GM23338 (cell line): ENCODE results near the gene NR2E3. TPM values are rescaled to one million over a fixed set of nuclear protein-coding genes. Genes with fewer than 3 reads are reported as not detected.
A peak's percentile ranks its signal among the peaks of the same experiment; 100 is the strongest.

Experiments
- ATAC-seq: fragments of 200-7000 bp; cut with Tn5 transposase; 3 replicates; pipeline ENCODE4 v1.9.1; 2020
- DNase-seq: peaks from one replicate; pipeline ENCODE4 v3.0.0-alpha.2; 2015; ENCODE audit warnings: low spot score
- H2AFZ ChIP-seq: fragments of 200-600 bp; sonication (generic); 2 replicates; pipeline ENCODE4 v1.8.0; 2016; ENCODE audit warnings: antibody characterized with exemption, mild to moderate bottlenecking, moderate library complexity
- H3F3A ChIP-seq: fragments of 200-600 bp; sonication (generic); replicated peaks from 2 replicates; pipeline ENCODE4 v1.8.0; 2017; ENCODE audit warnings: antibody characterized with exemption, mixed run types, low read depth
- H3K27ac ChIP-seq: fragments of 200-600 bp; sonication (generic); 2 replicates; pipeline ENCODE4 v1.6.1; 2016; ENCODE audit warnings: low read depth
- H3K27me3 ChIP-seq: fragments of 200-600 bp; sonication (generic); 2 replicates; pipeline ENCODE4 v1.8.0; 2016; ENCODE audit warnings: mild to moderate bottlenecking, mixed run types, moderate library complexity; ENCODE audit not compliant: insufficient read depth
- H3K36me3 ChIP-seq: fragments of 200-600 bp; sonication (generic); 2 replicates; pipeline ENCODE4 v1.8.0; 2016; ENCODE audit warnings: mild to moderate bottlenecking; ENCODE audit not compliant: insufficient read depth
- H3K4me1 ChIP-seq: fragments of 200-600 bp; sonication (generic); 2 replicates; pipeline ENCODE4 v1.8.0; 2016; ENCODE audit warnings: mild to moderate bottlenecking, moderate library complexity; ENCODE audit not compliant: insufficient read depth
- H3K4me2 ChIP-seq: fragments of 200-600 bp; sonication (generic); 2 replicates; pipeline ENCODE4 v1.7.1; 2017; ENCODE audit warnings: mixed run types
- H3K4me3 ChIP-seq: fragments of 200-600 bp; sonication (generic); 2 replicates; pipeline ENCODE4 v1.6.1; 2016; ENCODE audit warnings: mixed run types
- H3K79me2 ChIP-seq: fragments of 200-600 bp; sonication (generic); replicated peaks from 2 replicates; pipeline ENCODE4 v1.8.0; 2017; ENCODE audit warnings: mild to moderate bottlenecking; ENCODE audit not compliant: insufficient read depth
- H3K9me2 ChIP-seq: fragments of 200-600 bp; sonication (generic); 2 replicates; pipeline ENCODE4 v1.8.0; 2017; ENCODE audit not compliant: insufficient read depth
- H4K20me1 ChIP-seq: fragments of 200-600 bp; sonication (generic); replicated peaks from 2 replicates; pipeline ENCODE4 v1.8.0; 2017; ENCODE audit warnings: mild to moderate bottlenecking; ENCODE audit not compliant: insufficient read depth
- H3K27ac Mint-ChIP-seq: 2 replicates; pipeline ENCODE4 v1.8.0; 2020; ENCODE audit warnings: inconsistent platforms, mild to moderate bottlenecking, moderate library complexity, mixed read lengths
- H3K27me3 Mint-ChIP-seq: 3 replicates; pipeline ENCODE4 v1.8.0; 2022; ENCODE audit warnings: low read depth, mild to moderate bottlenecking, moderate library complexity, mixed read lengths, inconsistent platforms; ENCODE audit not compliant: insufficient read depth, poor library complexity
- H3K36me3 Mint-ChIP-seq: 3 replicates; pipeline ENCODE4 v1.8.0; 2021; ENCODE audit warnings: low read depth, mild to moderate bottlenecking, inconsistent platforms, moderate library complexity, mixed read lengths
- H3K4me1 Mint-ChIP-seq: 3 replicates; pipeline ENCODE4 v1.8.0; 2020; ENCODE audit warnings: mild to moderate bottlenecking, inconsistent platforms, mixed read lengths
- H3K4me3 Mint-ChIP-seq: 3 replicates; pipeline ENCODE4 v1.8.0; 2021; ENCODE audit warnings: moderate library complexity, mild to moderate bottlenecking, inconsistent platforms, mixed read lengths
- H3K9me3 Mint-ChIP-seq: 3 replicates; pipeline ENCODE4 v1.8.0; 2020; ENCODE audit warnings: moderate library complexity, mild to moderate bottlenecking, inconsistent platforms, mixed read lengths
- ZNF331 ChIP-seq: fragments of 250-450 bp; sonication (Bioruptor Pico); IDR thresholded peaks from 2 replicates; pipeline ENCODE4 v1.5.0; 2020; ENCODE audit warnings: low read depth, mild to moderate bottlenecking, moderate library complexity
- ZNF462 ChIP-seq: fragments of 250-450 bp; sonication (Bioruptor Pico); IDR thresholded peaks from 2 replicates; pipeline ENCODE4 v1.5.0; 2020; ENCODE audit warnings: mild to moderate bottlenecking, moderate library complexity
- polyA plus RNA-seq: library from polyadenylated mRNA; unstranded; fragments of >200 nt; fragmentation: Nextera tagmentation; extraction: Ambion mirVana; gene quantifications from 2 replicates; pipeline ENCODE4 v1.2.1, GENCODE V29; 2016
- total RNA-seq: library from RNA; depleted of rRNA; stranded (reverse); fragments of >200 nt; shearing (Covaris generic); gene quantifications from 2 replicates; pipeline ENCODE4 v1.2.3, GENCODE V29; 2014
- TF ChIP-seq, protein P1 (sequence below), 2 experiments: fragments of 200-600 bp in 1 of 2; sonication (generic) in 1 of 2; conservative IDR thresholded peaks; 2 replicates each; pipeline versions ENCODE4 v1.5.1 to v1.6.1; 2016 to 2017; ENCODE audit warnings: antibody characterized with exemption in 2 of 2, low read depth in 2 of 2, mild to moderate bottlenecking in 2 of 2, moderate library complexity in 1 of 2

The NR2E3 gene
- total and polyA plus RNA-seq, 2 experiments from 2014 or later: 1.3 to 1.4 TPM

DNA sequence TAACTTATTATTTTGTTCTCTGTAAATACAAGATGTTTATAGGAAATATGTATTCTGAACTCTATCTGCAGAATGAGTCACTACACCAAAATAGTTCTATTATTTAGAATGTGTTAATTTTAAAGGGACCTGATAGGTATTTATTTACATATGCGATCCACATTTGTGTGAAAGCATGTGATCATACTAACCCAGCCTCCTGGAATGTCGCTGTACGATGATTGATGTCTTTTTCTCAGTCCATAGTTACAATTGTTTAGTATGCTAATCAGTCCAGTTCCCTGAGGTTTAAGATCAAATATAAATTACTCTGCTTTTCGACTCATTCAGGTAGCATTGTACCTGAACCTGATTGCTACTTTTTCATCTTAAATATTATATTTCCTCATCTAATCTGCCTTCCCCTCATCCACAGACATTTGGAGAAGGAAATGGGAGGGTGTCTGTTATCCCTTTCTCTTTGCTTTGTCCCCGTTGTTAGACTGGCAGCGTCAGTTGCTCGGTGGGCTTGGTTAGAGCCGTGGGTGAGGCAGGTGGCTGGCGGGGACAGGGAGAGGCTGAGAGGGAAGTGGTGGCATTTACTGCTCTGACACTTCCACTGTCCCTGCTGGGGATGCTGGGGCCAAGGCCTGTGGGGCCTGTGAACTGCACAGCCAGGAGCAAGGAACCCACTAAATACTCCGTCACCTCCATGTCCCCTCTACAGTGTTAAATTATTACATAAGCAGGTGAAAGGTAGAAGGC is 27.8 kb upstream of the NR2E3 start (continued):
- TF ChIP-seq ZNF462 (CRISPR knock-in tag): no peak
- no peak for TF ChIP-seq ZNF331 (CRISPR knock-in tag)

DNA sequence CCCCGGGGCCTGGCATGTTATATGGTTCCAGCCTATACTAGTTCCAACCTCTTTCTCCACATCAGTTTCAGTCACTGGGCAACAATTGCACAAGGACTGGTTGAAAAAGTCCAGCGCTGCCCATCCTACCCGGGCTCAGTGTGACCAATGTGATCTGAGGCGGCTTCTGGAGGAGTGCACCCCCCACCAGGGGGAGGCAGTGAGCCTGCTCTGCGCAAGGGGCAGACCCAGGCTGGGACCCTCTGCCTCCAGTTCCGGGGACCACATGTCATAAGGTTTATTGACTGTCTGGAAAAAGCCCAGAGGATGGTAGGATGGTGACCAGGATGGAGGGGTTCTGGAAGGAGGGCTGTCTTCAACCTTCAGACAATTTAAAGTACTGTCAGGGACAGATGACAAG is 25.6 kb upstream of the NR2E3 start:
- H3K27ac ChIP-seq: no peak overlapping the region
- H3K4me3 Mint-ChIP-seq: no peak overlapping the region
- no peak overlapping the region for H2AFZ ChIP-seq
- no peaks in the 10 kb centered on the region for H4K20me1 ChIP-seq
- H3K4me3 ChIP-seq: no peak overlapping the region
- H3K36me3 ChIP-seq: no peaks in the 10 kb centered on the region
- H3K27me3 ChIP-seq: no peaks in the 10 kb centered on the region
- no peak overlapping the region for H3K4me2 ChIP-seq
- no peaks in the 10 kb centered on the region for H3K9me2 ChIP-seq
- H3K36me3 Mint-ChIP-seq: no peaks in the 10 kb centered on the region
- peaks cover 4% of the 10 kb centered on the region for H3K27me3 Mint-ChIP-seq
- peak; percentile 62 for DNase-seq
- H3K4me1 ChIP-seq: no peaks in the 10 kb centered on the region
- TF ChIP-seq ZNF462 (CRISPR knock-in tag): no peak
- TF ChIP-seq, protein P1, sequence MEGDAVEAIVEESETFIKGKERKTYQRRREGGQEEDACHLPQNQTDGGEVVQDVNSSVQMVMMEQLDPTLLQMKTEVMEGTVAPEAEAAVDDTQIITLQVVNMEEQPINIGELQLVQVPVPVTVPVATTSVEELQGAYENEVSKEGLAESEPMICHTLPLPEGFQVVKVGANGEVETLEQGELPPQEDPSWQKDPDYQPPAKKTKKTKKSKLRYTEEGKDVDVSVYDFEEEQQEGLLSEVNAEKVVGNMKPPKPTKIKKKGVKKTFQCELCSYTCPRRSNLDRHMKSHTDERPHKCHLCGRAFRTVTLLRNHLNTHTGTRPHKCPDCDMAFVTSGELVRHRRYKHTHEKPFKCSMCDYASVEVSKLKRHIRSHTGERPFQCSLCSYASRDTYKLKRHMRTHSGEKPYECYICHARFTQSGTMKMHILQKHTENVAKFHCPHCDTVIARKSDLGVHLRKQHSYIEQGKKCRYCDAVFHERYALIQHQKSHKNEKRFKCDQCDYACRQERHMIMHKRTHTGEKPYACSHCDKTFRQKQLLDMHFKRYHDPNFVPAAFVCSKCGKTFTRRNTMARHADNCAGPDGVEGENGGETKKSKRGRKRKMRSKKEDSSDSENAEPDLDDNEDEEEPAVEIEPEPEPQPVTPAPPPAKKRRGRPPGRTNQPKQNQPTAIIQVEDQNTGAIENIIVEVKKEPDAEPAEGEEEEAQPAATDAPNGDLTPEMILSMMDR (conservative IDR thresholded peaks at IDR 0.05; ENCODE audit: low read depth in 2 of 2): peak; percentile 72 to 79
- no peaks in the 10 kb centered on the region for H3K79me2 ChIP-seq
- H3K27ac Mint-ChIP-seq: no peak overlapping the region
- no peaks in the 10 kb centered on the region for H3F3A ChIP-seq
- peaks cover 12% of the 10 kb centered on the region for H3K4me1 Mint-ChIP-seq
- no peaks in the 10 kb centered on the region for H3K9me3 Mint-ChIP-seq
- ATAC-seq: peak; percentile 76
